WERI-Rb-1 (cell line): ENCODE results near the gene PTTG1.

ENCODE experiments used
- DNase-seq: peaks from one replicate; pipeline ENCODE4 v3.0.0-alpha.2; 2020
- H3K27ac ChIP-seq: fragments of 250-450 bp; sonication (Bioruptor Pico); 2 replicates; pipeline ENCODE4 v1.5.1; 2020; ENCODE audit warnings: mild to moderate bottlenecking, moderate library complexity
- H3K27me3 ChIP-seq: fragments of 250-450 bp; sonication (Bioruptor Pico); 2 replicates; pipeline ENCODE4 v1.5.1; 2021; ENCODE audit warnings: mild to moderate bottlenecking, low read depth, moderate library complexity; ENCODE audit not compliant: insufficient read depth, severe bottlenecking
- H3K36me3 ChIP-seq: fragments of 250-450 bp; sonication (Bioruptor Pico); 2 replicates; pipeline ENCODE4 v1.5.1; 2020; ENCODE audit warnings: mild to moderate bottlenecking, moderate library complexity
- H3K4me3 ChIP-seq: 2 replicates; pipeline ENCODE4 v1.5.1; 2011; ENCODE audit warnings: low read depth, mild to moderate bottlenecking, control low read depth, low read length
- H3K9me3 ChIP-seq: fragments of 250-450 bp; sonication (Bioruptor Pico); 2 replicates; pipeline ENCODE4 v1.5.1; 2021; ENCODE audit warnings: mild to moderate bottlenecking, moderate library complexity; ENCODE audit not compliant: severe bottlenecking
- TF ChIP-seq, protein P1 (sequence below): IDR thresholded peaks from 2 replicates; pipeline ENCODE4 v1.5.1; 2011; ENCODE audit warnings: low read depth, mild to moderate bottlenecking, control low read depth, inconsistent platforms, low read length

Gene PTTG1

DNA sequence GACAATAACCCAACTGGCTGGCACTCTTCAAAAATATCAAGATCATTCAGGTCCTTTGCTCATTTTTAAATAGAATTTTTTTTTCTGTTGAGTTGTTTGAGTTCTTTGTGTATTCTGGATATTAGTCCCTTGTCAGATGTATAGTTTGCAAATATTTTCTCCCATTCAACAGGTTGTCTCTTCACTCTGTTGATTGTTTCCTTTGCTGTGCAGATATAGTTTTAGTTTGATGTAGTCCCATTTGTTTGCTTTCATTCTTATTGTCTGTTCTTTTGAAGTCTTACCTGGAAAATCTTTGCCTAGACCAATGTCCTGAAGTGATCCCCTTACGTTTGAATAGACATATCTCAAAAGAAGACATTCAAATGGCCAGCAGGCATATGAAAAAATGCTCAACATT, 22.8 kb downstream of the PTTG1 start:
- DNase-seq = no peak
- TF ChIP-seq, protein P1, sequence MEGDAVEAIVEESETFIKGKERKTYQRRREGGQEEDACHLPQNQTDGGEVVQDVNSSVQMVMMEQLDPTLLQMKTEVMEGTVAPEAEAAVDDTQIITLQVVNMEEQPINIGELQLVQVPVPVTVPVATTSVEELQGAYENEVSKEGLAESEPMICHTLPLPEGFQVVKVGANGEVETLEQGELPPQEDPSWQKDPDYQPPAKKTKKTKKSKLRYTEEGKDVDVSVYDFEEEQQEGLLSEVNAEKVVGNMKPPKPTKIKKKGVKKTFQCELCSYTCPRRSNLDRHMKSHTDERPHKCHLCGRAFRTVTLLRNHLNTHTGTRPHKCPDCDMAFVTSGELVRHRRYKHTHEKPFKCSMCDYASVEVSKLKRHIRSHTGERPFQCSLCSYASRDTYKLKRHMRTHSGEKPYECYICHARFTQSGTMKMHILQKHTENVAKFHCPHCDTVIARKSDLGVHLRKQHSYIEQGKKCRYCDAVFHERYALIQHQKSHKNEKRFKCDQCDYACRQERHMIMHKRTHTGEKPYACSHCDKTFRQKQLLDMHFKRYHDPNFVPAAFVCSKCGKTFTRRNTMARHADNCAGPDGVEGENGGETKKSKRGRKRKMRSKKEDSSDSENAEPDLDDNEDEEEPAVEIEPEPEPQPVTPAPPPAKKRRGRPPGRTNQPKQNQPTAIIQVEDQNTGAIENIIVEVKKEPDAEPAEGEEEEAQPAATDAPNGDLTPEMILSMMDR = no peak
- Histone ChIP-seq H3K36me3 (no peaks in the 10 kb centered on the region), H3K4me3 (no peak overlapping the region), H3K9me3 (peaks cover 9% of the 10 kb centered on the region), H3K27ac (no peak overlapping the region), H3K27me3 (no peaks in the 10 kb centered on the region)

DNA sequence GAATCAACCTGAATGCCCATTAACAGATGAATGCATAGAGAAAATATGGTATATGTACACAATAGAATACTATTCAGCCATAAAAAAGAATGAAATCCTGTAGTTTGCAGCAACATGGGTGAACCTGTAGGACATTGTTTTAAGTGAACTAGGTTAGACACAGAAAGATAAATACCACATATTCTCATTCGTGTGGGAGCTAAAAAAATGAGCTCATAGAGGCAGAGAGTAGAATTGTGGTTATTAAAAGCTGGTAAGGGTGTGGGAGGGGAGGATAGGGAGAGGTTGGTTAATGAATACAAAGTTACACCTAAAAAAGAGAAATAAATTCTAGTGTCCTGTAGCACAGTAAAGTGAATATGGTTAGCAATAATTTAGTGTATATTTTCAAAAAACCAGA, 23.5 kb downstream of the PTTG1 start:
- Histone ChIP-seq H3K36me3 (no peaks in the 10 kb centered on the region), H3K4me3 (no peak overlapping the region), H3K27ac (peak overlapping the region; percentile 77), H3K27me3 (no peaks in the 10 kb centered on the region), H3K9me3 (peaks cover 9% of the 10 kb centered on the region)
- no peak for DNase-seq
- TF ChIP-seq, protein P1 = no peak

DNA sequence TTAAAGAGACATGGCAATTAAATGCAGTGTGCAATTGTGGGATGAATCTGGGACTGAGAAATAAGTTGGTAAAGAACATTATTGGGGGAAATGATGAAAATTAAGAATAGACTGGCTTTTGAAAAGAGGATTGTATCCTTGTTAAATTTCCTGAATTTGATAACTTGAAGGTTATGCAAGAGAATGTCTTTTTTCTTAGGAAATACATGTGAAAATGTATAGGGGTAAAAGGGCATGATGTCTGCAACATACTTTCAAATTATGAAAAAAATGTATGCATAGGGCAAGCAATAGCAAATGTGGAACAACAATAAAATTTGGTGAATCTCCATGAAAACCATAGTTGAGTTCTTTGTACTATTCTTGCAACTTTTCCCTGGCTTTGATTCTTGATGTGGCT, 24.1 kb downstream of the PTTG1 start:
- Histone ChIP-seq H3K27me3 (no peaks in the 10 kb centered on the region), H3K36me3 (no peaks in the 10 kb centered on the region), H3K9me3 (peaks cover 9% of the 10 kb centered on the region), H3K27ac (peak overlapping the region; percentile 77), H3K4me3 (peak overlapping the region; percentile 13)
- TF ChIP-seq, protein P1 = no peak
- DNase-seq = no peak

DNA sequence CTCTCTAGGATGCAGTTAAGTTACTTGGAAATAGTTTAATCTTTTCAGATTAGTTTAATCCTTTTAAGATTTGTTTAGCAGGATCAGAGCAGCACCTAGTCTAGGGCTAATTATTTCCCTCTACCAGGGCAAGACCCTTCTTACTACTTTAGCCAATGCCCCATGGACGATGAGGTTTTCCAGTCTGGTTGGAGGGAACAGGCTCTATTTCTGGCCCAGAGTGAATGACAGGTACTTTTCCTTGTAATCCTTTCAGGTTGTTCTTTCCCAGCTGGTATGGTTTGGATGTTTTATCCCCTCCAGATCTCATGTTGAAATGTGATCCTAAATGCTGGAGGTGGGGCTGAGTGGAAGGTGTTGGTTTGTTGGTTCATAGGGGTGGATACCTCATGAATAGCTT, 27.2 kb downstream of the PTTG1 start:
- Histone ChIP-seq H3K27ac (peak overlapping the region; percentile 30; the same call in 1 of the 2 replicates), H3K27me3 (no peaks in the 10 kb centered on the region), H3K36me3 (no peaks in the 10 kb centered on the region), H3K9me3 (peaks cover 9% of the 10 kb centered on the region), H3K4me3 (no peak overlapping the region)
- peak; percentile 83 for DNase-seq
- TF ChIP-seq, protein P1 = no peak

DNA sequence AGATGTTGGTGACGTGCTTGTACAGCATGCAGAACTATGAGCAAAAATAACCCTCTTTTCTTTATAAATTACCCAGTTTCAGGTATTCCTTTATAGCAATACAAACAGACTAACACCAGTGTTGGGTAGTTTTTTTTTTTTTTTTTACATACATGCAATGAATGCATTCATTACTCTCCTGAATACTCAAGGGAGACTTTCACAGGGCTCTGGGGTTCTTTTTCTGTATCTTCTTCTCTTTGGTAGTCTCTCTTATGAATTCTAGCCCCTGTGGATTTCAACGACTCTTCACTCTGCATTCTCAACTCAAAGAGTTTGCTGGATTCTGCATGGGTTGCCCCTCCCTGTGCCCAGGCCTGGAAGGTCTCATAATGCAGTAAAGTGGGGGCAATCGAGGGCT, 27.8 kb downstream of the PTTG1 start:
- no peak for DNase-seq
- TF ChIP-seq, protein P1 = no peak

DNA sequence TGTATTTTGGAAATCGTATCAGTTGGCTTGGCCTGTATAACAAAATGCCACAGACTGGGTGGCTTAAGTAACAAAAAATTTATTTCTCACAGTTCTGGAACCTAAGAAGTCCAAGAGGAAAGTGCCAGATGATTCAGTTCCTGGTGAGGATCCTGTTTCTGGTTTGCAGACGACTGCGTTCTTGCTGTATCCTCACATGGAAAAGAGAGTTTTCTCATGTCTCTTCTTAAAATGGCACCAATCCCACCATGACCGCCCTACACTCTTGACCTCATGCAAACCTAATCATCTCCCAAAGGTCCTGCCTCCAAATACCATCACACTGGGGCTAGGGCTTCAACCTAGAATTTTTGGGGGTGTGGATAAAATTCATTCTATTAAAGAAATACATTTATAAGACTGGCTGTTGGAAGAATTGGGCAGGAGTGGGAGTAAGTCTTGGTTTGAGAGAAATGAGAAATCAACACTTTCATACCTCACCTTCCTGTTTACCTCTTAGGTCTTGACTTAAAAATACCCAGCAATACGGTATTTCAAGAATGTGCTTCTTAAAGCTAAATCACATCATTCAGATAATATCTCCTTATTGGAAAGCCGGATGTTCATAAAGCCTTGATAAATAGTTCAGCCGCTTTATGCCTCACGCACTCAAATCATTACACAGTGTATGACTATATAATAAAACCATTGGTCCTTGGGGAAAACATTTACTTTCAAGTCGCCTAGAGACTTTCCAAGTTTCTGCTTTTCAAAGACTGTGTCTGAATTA, 28.7 kb downstream of the PTTG1 start:
- Histone ChIP-seq H3K9me3 (peaks cover 6% of the 10 kb centered on the region), H3K27ac (no peak overlapping the region), H3K36me3 (no peaks in the 10 kb centered on the region), H3K4me3 (no peak overlapping the region), H3K27me3 (no peaks in the 10 kb centered on the region)
- no peak for DNase-seq
- TF ChIP-seq, protein P1 = no peak

More for the DNA sequence above, 27.8 kb downstream of the PTTG1 start:
- no peak overlapping the region for H3K4me3 ChIP-seq
- H3K9me3 ChIP-seq = peaks cover 9% of the 10 kb centered on the region
- H3K27ac ChIP-seq = no peak overlapping the region
- H3K27me3 ChIP-seq = no peaks in the 10 kb centered on the region
- H3K36me3 ChIP-seq = no peaks in the 10 kb centered on the region
